GM12801 (cell line): ENCODE data around the gene BTBD19.

Experiments used
- TF ChIP-seq, protein P1 (sequence below): IDR thresholded peaks from one replicate; pipeline ENCODE4 v1.5.1; 2011; ENCODE audit warnings: control low read depth; ENCODE audit not compliant: insufficient read length; ENCODE audit errors: extremely low read depth

Gene BTBD19

DNA sequence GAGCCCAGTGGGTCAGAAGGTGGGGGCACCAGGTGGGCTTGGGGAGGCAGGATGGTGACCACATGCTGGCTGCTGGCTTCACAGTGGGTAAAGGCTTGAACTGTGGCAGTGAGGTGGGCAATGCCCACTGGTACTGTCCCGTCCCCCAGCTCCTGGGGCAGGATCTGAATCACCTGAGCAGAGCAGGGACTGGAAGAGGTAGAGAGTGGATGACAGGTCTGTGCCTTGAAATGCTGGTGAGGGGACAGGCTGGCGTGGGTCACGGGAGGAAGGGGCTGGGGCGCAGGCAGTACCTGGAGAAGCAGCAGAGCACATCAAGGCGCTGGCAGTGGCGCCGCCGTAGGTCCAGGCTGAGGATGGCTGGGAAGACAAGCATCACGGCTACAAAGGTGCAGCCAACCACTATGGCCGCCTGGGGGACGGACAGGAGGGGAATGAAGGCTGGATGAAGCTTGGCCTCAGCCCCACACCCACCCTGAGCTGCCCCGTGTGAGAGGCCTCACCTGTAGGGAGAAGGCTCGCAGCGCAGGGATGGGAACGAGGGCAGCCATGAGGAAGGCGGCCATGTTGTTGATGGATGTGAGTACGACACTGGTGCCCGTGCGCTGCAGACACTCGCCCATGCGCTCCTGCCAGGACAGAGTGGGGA is 19.8 kb downstream of the BTBD19 start:
- TF ChIP-seq, protein P1, sequence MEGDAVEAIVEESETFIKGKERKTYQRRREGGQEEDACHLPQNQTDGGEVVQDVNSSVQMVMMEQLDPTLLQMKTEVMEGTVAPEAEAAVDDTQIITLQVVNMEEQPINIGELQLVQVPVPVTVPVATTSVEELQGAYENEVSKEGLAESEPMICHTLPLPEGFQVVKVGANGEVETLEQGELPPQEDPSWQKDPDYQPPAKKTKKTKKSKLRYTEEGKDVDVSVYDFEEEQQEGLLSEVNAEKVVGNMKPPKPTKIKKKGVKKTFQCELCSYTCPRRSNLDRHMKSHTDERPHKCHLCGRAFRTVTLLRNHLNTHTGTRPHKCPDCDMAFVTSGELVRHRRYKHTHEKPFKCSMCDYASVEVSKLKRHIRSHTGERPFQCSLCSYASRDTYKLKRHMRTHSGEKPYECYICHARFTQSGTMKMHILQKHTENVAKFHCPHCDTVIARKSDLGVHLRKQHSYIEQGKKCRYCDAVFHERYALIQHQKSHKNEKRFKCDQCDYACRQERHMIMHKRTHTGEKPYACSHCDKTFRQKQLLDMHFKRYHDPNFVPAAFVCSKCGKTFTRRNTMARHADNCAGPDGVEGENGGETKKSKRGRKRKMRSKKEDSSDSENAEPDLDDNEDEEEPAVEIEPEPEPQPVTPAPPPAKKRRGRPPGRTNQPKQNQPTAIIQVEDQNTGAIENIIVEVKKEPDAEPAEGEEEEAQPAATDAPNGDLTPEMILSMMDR, result no peak

DNA sequence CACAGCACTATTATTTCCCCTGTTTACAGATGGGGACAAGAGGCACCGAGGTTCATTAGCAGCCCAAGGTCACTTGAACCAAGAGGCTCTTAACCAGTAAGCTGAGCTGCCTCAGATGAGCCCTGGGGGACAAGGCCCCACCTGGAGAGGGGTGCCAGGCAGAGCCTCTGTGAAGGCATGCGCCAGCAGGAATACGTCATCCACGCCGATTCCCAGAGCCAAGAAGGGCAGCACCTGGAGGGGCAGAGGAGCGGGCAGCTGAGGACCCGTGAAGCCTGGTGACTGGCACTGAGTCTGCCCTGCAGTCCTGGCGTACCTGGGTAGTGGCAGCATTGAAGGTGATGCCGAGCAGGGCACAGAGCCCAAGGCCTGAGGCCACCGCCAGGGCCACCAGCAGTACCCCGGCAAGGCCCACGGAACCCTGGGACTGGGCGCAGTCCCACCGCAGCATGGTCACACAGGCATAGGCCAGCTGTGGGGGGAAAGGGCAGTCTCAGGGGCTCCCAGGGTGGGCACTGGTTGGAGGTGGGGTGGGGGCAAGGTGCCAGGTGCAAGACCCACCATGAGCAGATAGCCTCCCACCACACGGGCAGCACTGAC is 20.6 kb downstream of the BTBD19 start:
- TF ChIP-seq, protein P1, result no peak

DNA sequence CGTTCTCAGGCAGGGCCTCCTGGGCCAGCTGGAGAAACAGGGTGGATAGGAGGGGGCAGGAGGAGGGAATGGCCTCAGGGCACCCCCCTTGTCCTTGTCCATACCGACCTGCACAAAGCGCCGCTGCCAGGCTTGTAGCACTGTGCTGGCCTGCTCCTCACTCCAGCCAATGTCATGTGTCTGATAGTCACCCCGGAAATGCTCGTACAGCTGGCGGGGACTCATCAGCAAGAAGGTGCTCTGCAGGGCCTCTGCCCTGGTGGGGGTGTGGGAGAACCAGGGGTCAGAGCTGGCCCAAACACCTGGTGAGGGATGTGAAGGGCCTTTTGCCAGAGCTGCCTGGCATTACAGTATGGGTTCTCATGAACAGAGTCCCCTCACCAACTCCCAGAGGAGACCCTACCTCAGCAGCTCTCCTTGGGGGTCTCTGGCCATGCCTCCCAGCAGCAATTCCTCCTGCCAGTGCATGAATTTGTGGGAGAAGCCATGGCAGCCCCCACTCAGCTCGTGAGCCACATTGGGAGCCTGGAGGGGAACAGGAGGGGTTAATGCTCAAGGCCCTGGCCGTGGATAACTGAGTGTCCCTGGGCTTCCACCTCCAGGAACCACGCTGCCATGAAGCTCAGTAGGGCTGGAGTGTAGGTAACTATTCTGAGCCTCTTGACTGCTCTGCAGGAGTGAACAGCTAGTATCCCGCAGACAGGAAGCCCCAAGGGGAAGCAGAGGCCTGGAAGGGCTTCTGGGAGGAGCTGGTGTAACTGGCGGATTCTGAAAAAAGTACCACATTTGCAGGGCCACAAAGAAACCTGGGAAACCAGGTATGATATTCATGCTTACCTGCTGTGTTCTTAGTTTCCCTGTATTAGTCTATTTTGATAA is 21.4 kb downstream of the BTBD19 start:
- TF ChIP-seq, protein P1, result no peak

DNA sequence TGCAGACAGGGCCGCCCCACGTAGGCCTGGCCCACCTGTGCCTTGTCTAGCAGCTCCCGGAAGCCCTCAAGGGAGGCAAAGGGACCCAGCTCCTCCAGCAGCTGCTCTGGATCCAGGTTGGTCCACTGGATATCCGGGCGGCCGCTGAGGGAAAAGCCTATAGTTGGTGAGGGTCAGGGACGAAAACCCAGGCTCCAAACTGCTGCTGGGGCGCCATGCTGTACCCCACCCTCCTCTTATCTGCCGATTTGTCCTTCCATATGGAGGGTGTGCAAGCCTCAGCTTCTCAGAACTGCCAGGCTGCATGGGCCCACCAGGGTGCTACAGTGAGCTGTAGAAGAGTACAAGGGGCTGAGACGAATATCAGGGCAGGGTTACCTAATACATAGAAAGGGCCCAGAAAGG is 22.6 kb downstream of the BTBD19 start:
- TF ChIP-seq, protein P1, result no peak

DNA sequence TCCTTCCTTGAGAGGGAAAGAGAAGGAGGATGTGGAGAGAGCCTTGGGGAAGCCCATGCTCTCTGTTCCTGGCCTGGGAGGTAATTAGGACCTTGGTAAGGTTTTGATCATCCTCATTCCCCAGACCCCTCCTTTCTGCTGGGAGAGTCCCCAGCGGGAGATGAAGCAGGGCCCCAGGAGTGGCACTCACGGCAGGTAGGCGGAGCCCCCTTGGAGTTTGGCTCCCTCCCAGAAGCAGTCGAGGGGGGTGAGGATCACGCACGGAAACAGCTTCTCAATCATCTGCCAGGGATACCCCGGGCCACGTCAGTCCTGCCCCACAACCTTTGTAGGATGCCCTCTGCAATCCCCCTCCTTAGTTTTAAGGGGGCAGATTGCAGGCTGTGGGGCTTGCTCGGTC is 23.2 kb downstream of the BTBD19 start:
- TF ChIP-seq, protein P1, result no peak

DNA sequence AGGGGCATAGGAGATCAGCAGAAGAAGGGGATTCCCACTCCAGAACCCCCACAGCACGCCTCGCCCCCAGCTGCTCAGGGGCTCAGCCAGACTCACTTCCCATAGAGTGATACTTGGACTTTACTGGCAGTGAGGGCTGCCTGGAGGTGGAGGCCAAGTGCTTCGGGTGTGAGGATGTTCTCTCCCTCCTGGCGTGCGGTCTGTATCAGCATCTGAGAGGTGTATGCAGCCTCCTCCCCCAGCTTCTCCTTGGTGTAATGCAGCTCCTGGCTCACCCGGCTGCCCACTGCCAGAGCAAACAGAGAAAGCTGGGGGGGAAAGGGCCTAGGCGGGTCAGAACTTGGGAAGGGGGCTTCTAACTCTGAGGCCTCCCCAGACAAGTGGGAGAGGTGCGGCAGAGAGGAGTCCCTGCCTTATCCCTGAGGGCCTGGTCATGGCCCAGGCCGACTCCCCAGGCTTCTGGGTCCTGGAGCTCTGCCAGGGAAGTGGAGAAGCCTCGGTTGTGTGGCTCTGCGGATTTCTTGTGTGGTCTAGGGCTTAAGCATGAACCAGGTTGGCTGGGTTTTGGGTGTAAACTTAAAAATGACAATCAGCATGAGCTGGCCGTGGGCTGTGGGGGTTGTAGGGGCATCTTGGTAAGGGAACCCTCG is 23.9 kb downstream of the BTBD19 start:
- TF ChIP-seq, protein P1, result no peak

DNA sequence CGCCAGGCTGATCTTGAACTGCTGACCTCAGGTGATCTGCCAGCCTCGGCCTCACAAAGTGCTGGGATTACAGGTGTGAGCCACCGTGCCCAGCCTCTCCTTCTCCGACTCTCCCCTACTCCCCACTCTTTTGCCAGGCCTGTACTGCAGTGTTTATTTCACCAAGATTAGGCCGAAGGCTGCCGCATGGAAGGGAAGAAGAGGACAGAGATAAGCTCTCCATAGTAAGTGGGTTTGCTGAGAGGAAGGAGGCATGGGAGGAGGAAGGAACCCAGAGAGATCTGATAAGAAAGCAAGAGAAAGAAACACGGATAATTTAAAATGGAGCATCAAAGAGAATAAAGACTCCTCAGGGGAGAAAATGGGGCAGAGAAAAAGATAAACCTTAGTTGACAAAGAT is 26.0 kb downstream of the BTBD19 start:
- TF ChIP-seq, protein P1, result no peak
